Ascending aorta (tissue), 2 donors: ENCODE measurements around the gene RET. TPM values are rescaled to one million over a fixed set of nuclear protein-coding genes. Genes with fewer than 3 reads are reported as not detected.

Experiments
- DNase-seq, 2 donors: peaks; one replicate each; pipeline ENCODE4 v3.0.0-alpha.2; 2019; ENCODE audit warnings: low spot score in 2 of 2
- H3K27ac ChIP-seq, 2 donors: fragments of 200-600 bp; sonication (generic); one replicate each; pipeline ENCODE4 v1.5.1; 2016 to 2017; ENCODE audit warnings: mild to moderate bottlenecking in 1 of 2
- H3K27me3 ChIP-seq: fragments of 200-600 bp; sonication (generic); one replicate; pipeline ENCODE4 v1.5.1; 2017
- H3K36me3 ChIP-seq, 2 donors: fragments of 200-600 bp; sonication (generic); one replicate each; pipeline ENCODE4 v1.5.1; 2016
- H3K4me1 ChIP-seq, 2 donors: fragments of 200-600 bp; sonication (generic); one replicate each; pipeline ENCODE4 v1.5.1; 2016 to 2017; ENCODE audit warnings: mild to moderate bottlenecking in 1 of 2
- H3K4me3 ChIP-seq, 2 donors: fragments of 200-600 bp; sonication (generic); one replicate each; pipeline ENCODE4 v1.5.1; 2016 to 2017; ENCODE audit warnings: mild to moderate bottlenecking in 1 of 2
- H3K9me3 ChIP-seq, 2 donors: fragments of 200-600 bp; sonication (generic); one replicate each; pipeline ENCODE4 v1.5.1; 2016
- intact Hi-C: fragments of 100-400 bp; cut with DNase I; formaldehyde crosslinking; loops from one replicate; pipeline ENCODE4 v1.15.1; 2023
- total RNA-seq: library from RNA; depleted of rRNA; stranded (reverse); fragments of >200 nt; gene quantifications from one replicate; pipeline ENCODE4 v1.1.0, GENCODE V29; 2016
- TF ChIP-seq, protein P1 (sequence below), 3 experiments: fragments of 200-600 bp in 2 of 3; fragments of 450-650 bp in 1 of 3; sonication (generic) in 2 of 3; IDR thresholded peaks; one replicate each; pipeline ENCODE4 v1.5.1; 2016 to 2019; ENCODE audit warnings: antibody characterized with exemption in 3 of 3, mild to moderate bottlenecking in 1 of 3, moderate library complexity in 1 of 3

Gene RET
- total RNA-seq, 1 donor from 2014 or later, result not detected

GRCh38 chr10:43083764-43084163 lies 6.9 kb downstream of the RET start:
- TF ChIP-seq, protein P1, sequence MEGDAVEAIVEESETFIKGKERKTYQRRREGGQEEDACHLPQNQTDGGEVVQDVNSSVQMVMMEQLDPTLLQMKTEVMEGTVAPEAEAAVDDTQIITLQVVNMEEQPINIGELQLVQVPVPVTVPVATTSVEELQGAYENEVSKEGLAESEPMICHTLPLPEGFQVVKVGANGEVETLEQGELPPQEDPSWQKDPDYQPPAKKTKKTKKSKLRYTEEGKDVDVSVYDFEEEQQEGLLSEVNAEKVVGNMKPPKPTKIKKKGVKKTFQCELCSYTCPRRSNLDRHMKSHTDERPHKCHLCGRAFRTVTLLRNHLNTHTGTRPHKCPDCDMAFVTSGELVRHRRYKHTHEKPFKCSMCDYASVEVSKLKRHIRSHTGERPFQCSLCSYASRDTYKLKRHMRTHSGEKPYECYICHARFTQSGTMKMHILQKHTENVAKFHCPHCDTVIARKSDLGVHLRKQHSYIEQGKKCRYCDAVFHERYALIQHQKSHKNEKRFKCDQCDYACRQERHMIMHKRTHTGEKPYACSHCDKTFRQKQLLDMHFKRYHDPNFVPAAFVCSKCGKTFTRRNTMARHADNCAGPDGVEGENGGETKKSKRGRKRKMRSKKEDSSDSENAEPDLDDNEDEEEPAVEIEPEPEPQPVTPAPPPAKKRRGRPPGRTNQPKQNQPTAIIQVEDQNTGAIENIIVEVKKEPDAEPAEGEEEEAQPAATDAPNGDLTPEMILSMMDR (IDR thresholded peaks at IDR 0.05), result no peak
- Histone ChIP-seq H3K36me3 (no peaks in the 10 kb centered on the region), H3K4me3 (no peak overlapping the region), H3K9me3 (no peaks in the 10 kb centered on the region), H3K27me3 (no peaks in the 10 kb centered on the region), H3K4me1 (no peaks in the 10 kb centered on the region), H3K27ac (no peak overlapping the region)
- DNase-seq, result no peak
- intact Hi-C loops, result no loop called here

DNA sequence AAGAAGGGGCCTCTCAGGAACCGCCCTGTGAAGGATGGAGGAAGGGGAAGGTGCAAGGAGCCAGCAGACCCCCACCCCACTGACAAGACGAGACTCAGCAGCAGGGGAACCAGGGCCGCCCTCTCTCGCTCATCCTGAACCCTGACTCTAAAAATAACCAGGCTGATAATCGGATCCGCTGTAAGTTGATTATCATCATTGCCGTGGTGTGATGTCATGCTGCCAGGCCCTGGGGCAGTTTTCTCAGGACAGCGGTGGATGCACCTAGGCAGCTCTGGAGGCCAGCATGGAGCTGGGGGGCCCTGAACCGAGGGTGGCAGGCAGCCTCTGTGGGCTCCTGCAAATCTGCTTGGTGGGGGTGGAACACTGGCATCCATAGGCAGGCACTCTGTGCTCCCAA lies 7.9 kb downstream of the RET start:
- Histone ChIP-seq H3K4me3 (no peak overlapping the region), H3K9me3 (no peaks in the 10 kb centered on the region), H3K4me1 (no peaks in the 10 kb centered on the region), H3K27ac (no peak overlapping the region), H3K27me3 (no peaks in the 10 kb centered on the region), H3K36me3 (no peaks in the 10 kb centered on the region)
- DNase-seq, result no peak
- intact Hi-C loops, result no loop called here
- TF ChIP-seq, protein P1 (IDR thresholded peaks at IDR 0.05), result no peak

- H3K4me3 ChIP-seq, result no peak overlapping the region
- TF ChIP-seq, protein P1 (IDR thresholded peaks at IDR 0.05), result no peak
- H3K27ac ChIP-seq, result no peak overlapping the region
- H3K4me1 ChIP-seq, result no peaks in the 10 kb centered on the region
- DNase-seq, result no peak
- H3K9me3 ChIP-seq, result no peaks in the 10 kb centered on the region
- no peaks in the 10 kb centered on the region for H3K27me3 ChIP-seq
- H3K36me3 ChIP-seq, result no peaks in the 10 kb centered on the region
- intact Hi-C loops, result no loop called here
Measured at GRCh38 chr10:43086321-43086942, 9.6 kb downstream of the RET start.

- H3K27ac ChIP-seq, result no peak overlapping the region
- H3K36me3 ChIP-seq, result no peaks in the 10 kb centered on the region
- no peaks in the 10 kb centered on the region for H3K27me3 ChIP-seq
- no peak overlapping the region for H3K4me3 ChIP-seq
- TF ChIP-seq, protein P1 (IDR thresholded peaks at IDR 0.05), result no peak
- no peak for DNase-seq
- intact Hi-C loops, result no loop called here
- no peaks in the 10 kb centered on the region for H3K4me1 ChIP-seq
- no peaks in the 10 kb centered on the region for H3K9me3 ChIP-seq
Measured at GRCh38 chr10:43089519-43089918, 12.7 kb downstream of the RET start.

- H3K4me3 ChIP-seq, result no peak overlapping the region
- TF ChIP-seq, protein P1 (IDR thresholded peaks at IDR 0.05), result no peak
- no peaks in the 10 kb centered on the region for H3K36me3 ChIP-seq
- no peak overlapping the region for H3K27ac ChIP-seq
- H3K27me3 ChIP-seq, result no peaks in the 10 kb centered on the region
- no peaks in the 10 kb centered on the region for H3K9me3 ChIP-seq
- DNase-seq, result no peak
- H3K4me1 ChIP-seq, result no peaks in the 10 kb centered on the region
- intact Hi-C loops, result no loop called here
Measured at GRCh38 chr10:43090188-43090587, 13.3 kb downstream of the RET start.

- Histone ChIP-seq H3K9me3 (no peaks in the 10 kb centered on the region), H3K36me3 (no peaks in the 10 kb centered on the region), H3K4me3 (no peak overlapping the region), H3K4me1 (no peaks in the 10 kb centered on the region), H3K27me3 (no peaks in the 10 kb centered on the region), H3K27ac (no peak overlapping the region)
- TF ChIP-seq, protein P1 (IDR thresholded peaks at IDR 0.05), result no peak
- no peak for DNase-seq
- intact Hi-C loops, result no loop called here
Measured at GRCh38 chr10:43090664-43091063, 13.8 kb downstream of the RET start.
